Measurements from ENCODE around the gene STARD13. TPM values are rescaled to one million over a fixed set of nuclear protein-coding genes. Genes with fewer than 3 reads are reported as not detected.
A peak's percentile ranks its signal among the peaks of the same experiment; 100 is the strongest.

Gene STARD13
- total and polyA plus RNA-seq, 12 donors: 7.1 to 38.3 (median 27.8) TPM

DNA sequence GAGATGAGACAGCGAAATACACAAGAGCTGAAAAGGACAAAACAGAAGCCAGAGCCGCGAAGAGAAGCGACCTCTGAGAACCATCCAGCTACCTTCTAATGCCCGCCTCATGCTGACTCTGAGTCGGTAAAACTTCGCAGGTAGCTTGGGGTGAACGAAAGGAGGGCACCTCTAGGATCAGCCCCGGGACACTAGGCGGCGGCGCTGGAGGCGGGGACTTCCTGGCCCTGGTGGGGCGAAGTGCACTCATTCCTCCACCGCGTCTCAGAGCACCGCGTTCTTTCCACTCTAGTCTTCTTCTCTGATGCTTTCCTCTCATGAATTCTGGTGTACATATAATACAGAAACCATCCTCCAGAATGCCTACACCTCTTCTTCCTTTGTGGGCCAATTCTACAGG, 219.2 kb downstream of the STARD13 start:
- peaks cover 0 to 14% (median 0%) of the 10 kb centered on the region in 9 donors for H3K36me3 ChIP-seq
- no peaks in the 10 kb centered on the region for H3K27me3 ChIP-seq
- no peak for TF ChIP-seq CTCF (IDR thresholded peaks at IDR 0.05)
- no peak overlapping the region for H3K27ac ChIP-seq
- H3K9me3 ChIP-seq: no peaks in the 10 kb centered on the region
- DNase-seq: no peak
- no peak for ATAC-seq
- intact Hi-C loops (cut with DNase I): no loop called here
- H3K4me1 ChIP-seq: no peaks in the 10 kb centered on the region
- WGBS, 2 donors: 97% methylated on average over 18 of the region's 18 CpGs
- no peak overlapping the region for H3K4me3 ChIP-seq

- WGBS, 2 donors: 95 to 98% methylated on average over 15 of the region's 15 CpGs
- intact Hi-C loops (cut with DNase I): no loop called here
These were observed 224.7 kb downstream of the STARD13 start for GRCh38 chr13:33060815-33061214.

DNA sequence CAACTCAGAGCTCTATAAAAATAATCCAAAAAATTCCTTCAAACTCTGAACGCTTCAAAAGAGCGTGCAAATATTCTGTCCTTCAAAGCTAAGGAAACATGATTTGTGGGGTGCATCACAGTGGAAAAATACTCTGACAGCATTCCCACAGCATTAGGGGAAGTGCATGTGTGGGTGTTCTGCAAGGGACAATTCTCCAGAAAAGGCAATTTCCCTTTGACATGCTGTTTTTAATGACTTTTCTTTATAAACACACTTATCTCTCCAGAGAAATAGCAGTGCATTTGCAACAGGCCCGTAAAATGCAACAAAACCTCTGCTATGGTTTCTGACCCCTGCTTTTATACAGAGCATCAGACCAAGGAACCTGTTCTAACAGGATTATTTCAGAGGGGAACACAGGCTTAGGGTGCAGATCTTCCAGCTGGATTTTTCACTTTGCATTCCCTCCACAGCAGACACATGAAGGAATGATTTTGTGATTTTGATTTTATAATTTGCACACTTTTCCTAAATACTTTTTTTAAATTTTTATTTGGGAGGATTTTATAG, 226.7 kb downstream of the STARD13 start:
- intact Hi-C loops (cut with DNase I): loop anchor here in 1 of 10 donors (1.0 kb wide), 1 partner anchor 44 kb away; no protein-coding TSS in a partner anchor
- H3K9me3 ChIP-seq: no peaks in the 10 kb centered on the region
- ATAC-seq (peak in 1 of 8 donors; percentile 43), DNase-seq (no peak)
- no peak overlapping the region for H3K4me3 ChIP-seq
- TF ChIP-seq CTCF (IDR thresholded peaks at IDR 0.05): no peak
- peaks cover 0 to 5% (median 0%) of the 10 kb centered on the region in 9 donors for H3K36me3 ChIP-seq
- H3K4me1 ChIP-seq: peaks cover 0 to 28% (median 21%) of the 10 kb centered on the region in 9 donors
- WGBS, 2 donors: 55 to 66% methylated on average over 3 of the region's 3 CpGs
- peak overlapping the region in 2 of 10 donors; percentile 67 to 80 for H3K27ac ChIP-seq
- no peaks in the 10 kb centered on the region for H3K27me3 ChIP-seq

More at GRCh38 chr13:33060815-33061214, 224.7 kb downstream of the STARD13 start:
- H3K27ac ChIP-seq: no peak overlapping the region
- DNase-seq (no peak), ATAC-seq (no peak)
- peaks cover 0 to 8% (median 0%) of the 10 kb centered on the region in 9 donors for H3K36me3 ChIP-seq
- H3K9me3 ChIP-seq: no peaks in the 10 kb centered on the region
- TF ChIP-seq CTCF (IDR thresholded peaks at IDR 0.05): no peak
- peaks cover 0 to 28% (median 21%) of the 10 kb centered on the region in 9 donors for H3K4me1 ChIP-seq
- no peaks in the 10 kb centered on the region for H3K27me3 ChIP-seq
- no peak overlapping the region for H3K4me3 ChIP-seq

DNA sequence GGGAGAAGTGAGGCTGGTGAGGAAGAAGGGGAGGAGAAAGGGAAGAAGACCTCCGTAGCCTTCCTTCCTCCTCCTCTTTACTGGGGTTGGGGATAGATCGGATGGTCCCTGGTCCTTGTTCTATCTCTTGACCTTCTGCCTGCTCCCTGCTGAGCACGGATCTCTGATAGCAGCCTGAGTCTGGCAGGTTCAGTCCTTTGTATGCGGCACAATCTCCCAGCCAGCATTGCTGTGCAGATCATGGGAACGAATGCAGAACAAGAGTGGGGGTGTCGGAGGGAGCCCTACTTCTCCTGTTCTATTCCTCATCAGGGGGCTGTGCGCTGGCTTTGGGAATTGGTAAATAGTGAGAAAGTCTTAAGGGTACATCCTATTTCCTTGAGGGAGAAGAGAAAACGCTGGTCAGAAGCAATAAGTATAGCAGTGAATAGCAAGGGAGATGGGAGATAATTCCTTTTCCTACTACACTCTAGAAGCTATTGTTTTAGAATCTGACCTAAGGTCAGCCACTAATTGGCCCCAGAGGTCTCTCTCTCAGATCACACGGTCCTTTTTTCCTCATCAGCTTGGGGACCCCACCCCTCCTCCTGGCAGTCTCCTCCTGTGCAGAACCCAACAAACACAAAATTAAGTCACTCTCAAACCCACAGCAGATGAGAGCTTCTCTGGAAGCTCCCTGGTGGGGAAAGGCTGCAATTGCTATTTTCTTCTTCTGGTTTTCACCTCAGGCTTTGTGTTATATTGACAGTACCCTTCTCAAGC, 228.4 kb downstream of the STARD13 start:
- H3K4me1 ChIP-seq: peaks cover 0 to 41% (median 21%) of the 10 kb centered on the region in 9 donors
- DNase-seq: peak in 1 of 2 donors; percentile 20
- WGBS, 2 donors: 23 to 28% methylated on average over 9 of the region's 9 CpGs
- no peaks in the 10 kb centered on the region for H3K27me3 ChIP-seq
- intact Hi-C loops (cut with DNase I): no loop called here
- peak overlapping the region in 8 of 10 donors; percentile 3 to 80 (median 54) for H3K27ac ChIP-seq
- peak in 8 of 9 donors; percentile 29 to 52 (median 49) for TF ChIP-seq CTCF (IDR thresholded peaks at IDR 0.05)
- peak overlapping the region in 3 of 10 donors; percentile 25 to 34 (median 30) for H3K4me3 ChIP-seq
- ATAC-seq: peak; percentile 32 to 81 (median 70)
- H3K36me3 ChIP-seq: peaks cover 0 to 5% (median 0%) of the 10 kb centered on the region in 9 donors
- H3K9me3 ChIP-seq: no peaks in the 10 kb centered on the region
